HepG2 (cell line): ENCODE data around the gene DPP6. TPM values are rescaled to one million over a fixed set of nuclear protein-coding genes. Genes with fewer than 3 reads are reported as not detected.

Experiments
- ATAC-seq: fragments of 200-7000 bp; cut with Tn5 transposase; 3 replicates; pipeline ENCODE4 v1.9.1; 2020; ENCODE audit warnings: mild to moderate bottlenecking, moderate library complexity
- BruUV-seq: library from RNA; stranded (reverse); fragments of 400-500 nt; replicated peaks from 2 replicates; lab custom pipeline; 2021; lab: Mats Ljungman, UMichigan
- CTCF ChIA-PET: fragments of 300-600 bp; formaldehyde crosslinking; extraction: SDS; loops from one replicate; lab custom pipeline; 2021; ENCODE audit warnings: low total read pairs, inconsistent platforms, low intra/inter-chr PET ratio; lab: Yijun Ruan, JAX
- POLR2A ChIA-PET: fragments of 350-600 bp; sonication (Branson Sonifier 250); formaldehyde crosslinking; loops from one replicate; lab custom pipeline; 2020; ENCODE audit warnings: antibody characterized with exemption, inconsistent platforms; lab: Yijun Ruan, JAX
- DNase-seq: peaks from one replicate; pipeline ENCODE4 v3.0.0-alpha.2; 2015; ENCODE audit warnings: low spot score
- FAIRE-seq: peaks from 3 replicates; lab custom pipeline; 2011; peaks lifted over from hg19 to GRCh38; lab: Jason Lieb, UNC
- H2AFZ ChIP-seq: one replicate; pipeline ENCODE4 v1.6.1; 2011; ENCODE audit warnings: low read length, inconsistent platforms
- H3K27ac ChIP-seq: fragments of 300-600 bp; 3 replicates; pipeline ENCODE4 v1.8.0; 2011; ENCODE audit warnings: mixed run types, mild to moderate bottlenecking, mixed read lengths, low read length, inconsistent platforms; ENCODE audit not compliant: insufficient read depth; ENCODE audit errors: extremely low read length
- H3K27me3 ChIP-seq, 2 experiments: fragments of 200-600 bp in 1 of 2; 2 replicates in 1 of 2; 3 replicates in 1 of 2; pipeline versions ENCODE4 v1.6.0 to v1.8.0; 2011; ENCODE audit warnings: low read length in 2 of 2, mild to moderate bottlenecking in 2 of 2, moderate library complexity in 2 of 2, inconsistent platforms in 1 of 2; ENCODE audit not compliant: insufficient read depth in 2 of 2, control insufficient read depth in 1 of 2
- H3K36me3 ChIP-seq, 2 experiments: fragments of 200-600 bp in 1 of 2; replicated peaks in 1 of 2; 2 replicates in 1 of 2; 3 replicates in 1 of 2; pipeline versions ENCODE4 v1.5.1 to v1.8.0; 2011; ENCODE audit warnings: low read length in 2 of 2, inconsistent platforms in 1 of 2; ENCODE audit not compliant: insufficient read depth in 2 of 2, control insufficient read depth in 1 of 2
- H3K4me1 ChIP-seq: 2 replicates; pipeline ENCODE4 v1.5.1; 2012; ENCODE audit warnings: low read length, inconsistent platforms; ENCODE audit not compliant: insufficient read depth
- H3K4me2 ChIP-seq: 2 replicates; pipeline ENCODE4 v1.6.0; 2011; ENCODE audit warnings: low read depth, low read length, inconsistent platforms
- H3K4me3 ChIP-seq, 3 experiments: fragments of 200-600 bp in 1 of 3; sonication (generic), shearing (Covaris generic) in 1 of 3; replicated peaks in 1 of 3; 2 replicates each; pipeline ENCODE4 v1.5.1; 2011 to 2016; ENCODE audit warnings: low read length in 3 of 3, inconsistent platforms in 2 of 3, low read depth in 2 of 3, mild to moderate bottlenecking in 2 of 3, control low read depth in 1 of 3, mixed read lengths in 1 of 3; ENCODE audit not compliant: insufficient read depth in 1 of 3
- H3K79me2 ChIP-seq: one replicate; pipeline ENCODE4 v1.6.1; 2011; ENCODE audit warnings: low read length, inconsistent platforms; ENCODE audit not compliant: insufficient read depth
- H3K9ac ChIP-seq: 2 replicates; pipeline ENCODE4 v1.6.0; 2011; ENCODE audit warnings: mild to moderate bottlenecking, low read depth, low read length, inconsistent platforms; ENCODE audit not compliant: insufficient read depth
- H3K9me3 ChIP-seq: 2 replicates; pipeline ENCODE4 v1.5.1; 2012; ENCODE audit warnings: mild to moderate bottlenecking, low read length
- H4K20me1 ChIP-seq: 2 replicates; pipeline ENCODE4 v1.6.0; 2011; ENCODE audit warnings: inconsistent platforms, mild to moderate bottlenecking, low read length, moderate library complexity; ENCODE audit not compliant: insufficient read depth
- ATF4 ChIP-seq, 2 experiments: fragments of 450-650 bp in 1 of 2; sonication (generic) in 1 of 2; formaldehyde crosslinking; IDR thresholded peaks; 2 replicates each; pipeline versions ENCODE4 v1.5.0 to v1.8.0; 2020 to 2022; ENCODE audit warnings: mild to moderate bottlenecking in 1 of 2, missing genetic modification reagents in 1 of 2
- FOXJ3 ChIP-seq: sonication (generic); formaldehyde crosslinking; IDR thresholded peaks from 2 replicates; pipeline ENCODE4 v1.4.0; 2020; ENCODE audit warnings: missing genetic modification reagents, mild to moderate bottlenecking, borderline replicate concordance
- HIVEP1 ChIP-seq: sonication (generic); formaldehyde crosslinking; IDR thresholded peaks from 2 replicates; pipeline ENCODE4 v1.4.0; 2020; ENCODE audit warnings: mild to moderate bottlenecking, missing genetic modification reagents
- NR2F2 ChIP-seq: IDR thresholded peaks from 2 replicates; pipeline ENCODE4 v1.6.1; 2012; ENCODE audit warnings: low read depth, inconsistent platforms, borderline replicate concordance
- RXRB ChIP-seq: IDR thresholded peaks from 2 replicates; pipeline ENCODE4 v1.6.1; 2016; ENCODE audit warnings: borderline replicate concordance, missing genetic modification reagents, missing compliant biosample characterization
- ZC3H13 ChIP-seq: sonication (generic); formaldehyde crosslinking; IDR thresholded peaks from 2 replicates; pipeline ENCODE4 v1.8.1; 2023; ENCODE audit warnings: mild to moderate bottlenecking, missing genetic modification reagents, moderate library complexity
- ZFP82 ChIP-seq: sonication (generic); formaldehyde crosslinking; IDR thresholded peaks from 2 replicates; pipeline ENCODE4 v1.5.1; 2020; ENCODE audit warnings: mild to moderate bottlenecking, missing genetic modification reagents, borderline replicate concordance
- ZNF10 ChIP-seq: sonication (generic); formaldehyde crosslinking; IDR thresholded peaks from 2 replicates; pipeline ENCODE4 v1.4.0; 2020; ENCODE audit warnings: mild to moderate bottlenecking, low read depth, missing genetic modification reagents, borderline replicate concordance
- ZNF44 ChIP-seq: sonication (generic); formaldehyde crosslinking; IDR thresholded peaks from 2 replicates; pipeline ENCODE4 v1.5.1; 2020; ENCODE audit warnings: mild to moderate bottlenecking, missing genetic modification reagents
- ZNF589 ChIP-seq: sonication (generic); formaldehyde crosslinking; conservative IDR thresholded peaks from 2 replicates; pipeline ENCODE4 v1.8.0; 2022; ENCODE audit warnings: mild to moderate bottlenecking, moderate library complexity, missing genetic modification reagents
- ZNF609 ChIP-seq: sonication (generic); formaldehyde crosslinking; IDR thresholded peaks from 2 replicates; pipeline ENCODE4 v1.4.0; 2020; ENCODE audit warnings: mild to moderate bottlenecking, missing genetic modification reagents, borderline replicate concordance
- WGBS: methylation state at CpG from one replicate; pipeline ENCODE4 v1.1.6; 2017; ENCODE audit warnings: low lambda C conversion rate; 5-methylcytosine and 5-hydroxymethylcytosine counted together
- in situ Hi-C: cut with HindIII; loops from 2 replicates; pipeline ENCODE4 v1.10.0; 2017; ENCODE audit warnings: low pct_unique_long_range_greater_than_20kb; ENCODE audit not compliant: extremely low pct_ligation_motif_present
- intact Hi-C: fragments of 100-400 bp; cut with micrococcal nuclease; formaldehyde crosslinking; loops from one replicate; pipeline ENCODE4 v1.10.0; 2022; ENCODE audit not compliant: unreplicated experiment
- polyA plus RNA-seq, 8 experiments: library from polyadenylated mRNA; depleted of rRNA in 3 of 8; stranded (reverse) in 7 of 8; unstranded in 1 of 8; fragments of >200 nt; fragmentation: Illumina TruSeq in 4 of 8; extraction: Trizol in 4 of 8; gene quantifications; 2 replicates each; pipeline versions ENCODE4 v1.2.1 to v1.2.3, GENCODE V29; 2011 to 2016; ENCODE audit warnings: low read depth in 4 of 8, missing spikeins in 1 of 8, mixed read lengths in 1 of 8; ENCODE audit not compliant: insufficient read depth in 1 of 8
- total RNA-seq, 5 experiments: library from RNA; depleted of rRNA; stranded (reverse); fragments of >200 nt; fragmentation: Illumina TruSeq; extraction: Trizol; gene quantifications; 2 replicates each; pipeline ENCODE4 v1.2.3, GENCODE V29; 2016; ENCODE audit warnings: low read depth in 1 of 5
- TF ChIP-seq, protein P1 (sequence below): sonication (generic); formaldehyde crosslinking; IDR thresholded peaks from 2 replicates; pipeline ENCODE4 v1.4.0; 2020; ENCODE audit warnings: missing genetic modification reagents, mild to moderate bottlenecking, borderline replicate concordance
- TF ChIP-seq, protein P2 (sequence below): sonication (generic); formaldehyde crosslinking; IDR thresholded peaks from 2 replicates; pipeline ENCODE4 v1.8.1; 2023; ENCODE audit warnings: mild to moderate bottlenecking, missing genetic modification reagents
- TF ChIP-seq, protein P3 (sequence below): sonication (generic); formaldehyde crosslinking; IDR thresholded peaks from 2 replicates; pipeline ENCODE4 v1.8.1; 2023; ENCODE audit warnings: missing genetic modification reagents, mild to moderate bottlenecking, borderline replicate concordance

Gene DPP6
- total and polyA plus RNA-seq, 2 of the 13 experiments (the other 11 are each of a cell fraction or from before 2014, with no cell fraction given) = not detected

GRCh38 chr7:154852205-154852604 is 800.0 kb downstream of the DPP6 start:
- ChIA-PET CTCF (no interaction called here), POLR2A (no interaction called here)
- no peak for FAIRE-seq
- Histone ChIP-seq H3K4me1 (no peaks in the 10 kb centered on the region), H3K36me3 (no peaks in the 10 kb centered on the region), H3K27ac (no peak overlapping the region), H3K4me2 (no peak overlapping the region), H3K79me2 (no peaks in the 10 kb centered on the region), H3K9me3 (peaks cover 6% of the 10 kb centered on the region; the same call in 1 of the 2 replicates), H3K4me3 (no peak overlapping the region), H2AFZ (no peak overlapping the region), H4K20me1 (no peaks in the 10 kb centered on the region), H3K27me3 (peaks cover 0 to 9% of the 10 kb centered on the region in 2 experiments; a peak in 2 of 5 replicates), H3K9ac (no peak overlapping the region)
- DNase-seq = no peak
- ATAC-seq = no peak
- WGBS = 20% methylated on average over 3 of the region's 4 CpGs
- no TSS peak for BruUV-seq
- in situ Hi-C loops = no loop called here
- intact Hi-C loops = no loop called here
- no peak for TF ChIP-seq HIVEP1 (CRISPR knock-in tag)
- TF ChIP-seq ZNF609 = no peak
- no peak for TF ChIP-seq ZFP82 (CRISPR knock-in tag)
- TF ChIP-seq RXRB = no peak
- TF ChIP-seq, protein P1, sequence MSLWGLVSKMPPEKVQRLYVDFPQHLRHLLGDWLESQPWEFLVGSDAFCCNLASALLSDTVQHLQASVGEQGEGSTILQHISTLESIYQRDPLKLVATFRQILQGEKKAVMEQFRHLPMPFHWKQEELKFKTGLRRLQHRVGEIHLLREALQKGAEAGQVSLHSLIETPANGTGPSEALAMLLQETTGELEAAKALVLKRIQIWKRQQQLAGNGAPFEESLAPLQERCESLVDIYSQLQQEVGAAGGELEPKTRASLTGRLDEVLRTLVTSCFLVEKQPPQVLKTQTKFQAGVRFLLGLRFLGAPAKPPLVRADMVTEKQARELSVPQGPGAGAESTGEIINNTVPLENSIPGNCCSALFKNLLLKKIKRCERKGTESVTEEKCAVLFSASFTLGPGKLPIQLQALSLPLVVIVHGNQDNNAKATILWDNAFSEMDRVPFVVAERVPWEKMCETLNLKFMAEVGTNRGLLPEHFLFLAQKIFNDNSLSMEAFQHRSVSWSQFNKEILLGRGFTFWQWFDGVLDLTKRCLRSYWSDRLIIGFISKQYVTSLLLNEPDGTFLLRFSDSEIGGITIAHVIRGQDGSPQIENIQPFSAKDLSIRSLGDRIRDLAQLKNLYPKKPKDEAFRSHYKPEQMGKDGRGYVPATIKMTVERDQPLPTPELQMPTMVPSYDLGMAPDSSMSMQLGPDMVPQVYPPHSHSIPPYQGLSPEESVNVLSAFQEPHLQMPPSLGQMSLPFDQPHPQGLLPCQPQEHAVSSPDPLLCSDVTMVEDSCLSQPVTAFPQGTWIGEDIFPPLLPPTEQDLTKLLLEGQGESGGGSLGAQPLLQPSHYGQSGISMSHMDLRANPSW (CRISPR knock-in tag) = no peak
- TF ChIP-seq ZNF44 (CRISPR knock-in tag) = no peak
- TF ChIP-seq ATF4 (CRISPR knock-in tag; IDR thresholded peaks at IDR 0.05) = no peak
- no peak for TF ChIP-seq ZC3H13 (CRISPR knock-in tag)
- no peak for TF ChIP-seq FOXJ3
- TF ChIP-seq ZNF10 (CRISPR knock-in tag) = no peak
- TF ChIP-seq, protein P2, sequence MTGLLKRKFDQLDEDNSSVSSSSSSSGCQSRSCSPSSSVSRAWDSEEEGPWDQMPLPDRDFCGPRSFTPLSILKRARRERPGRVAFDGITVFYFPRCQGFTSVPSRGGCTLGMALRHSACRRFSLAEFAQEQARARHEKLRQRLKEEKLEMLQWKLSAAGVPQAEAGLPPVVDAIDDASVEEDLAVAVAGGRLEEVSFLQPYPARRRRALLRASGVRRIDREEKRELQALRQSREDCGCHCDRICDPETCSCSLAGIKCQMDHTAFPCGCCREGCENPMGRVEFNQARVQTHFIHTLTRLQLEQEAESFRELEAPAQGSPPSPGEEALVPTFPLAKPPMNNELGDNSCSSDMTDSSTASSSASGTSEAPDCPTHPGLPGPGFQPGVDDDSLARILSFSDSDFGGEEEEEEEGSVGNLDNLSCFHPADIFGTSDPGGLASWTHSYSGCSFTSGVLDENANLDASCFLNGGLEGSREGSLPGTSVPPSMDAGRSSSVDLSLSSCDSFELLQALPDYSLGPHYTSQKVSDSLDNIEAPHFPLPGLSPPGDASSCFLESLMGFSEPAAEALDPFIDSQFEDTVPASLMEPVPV = no peak
- TF ChIP-seq, protein P3, sequence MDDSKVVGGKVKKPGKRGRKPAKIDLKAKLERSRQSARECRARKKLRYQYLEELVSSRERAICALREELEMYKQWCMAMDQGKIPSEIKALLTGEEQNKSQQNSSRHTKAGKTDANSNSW (CRISPR knock-in tag) = no peak
- no peak for TF ChIP-seq ZNF589 (CRISPR knock-in tag)
- no peak for TF ChIP-seq NR2F2
